HEK293 (cell line): ENCODE measurements around the gene OR5AC2.

Source experiments
- CTCF ChIA-PET: fragments of 350-600 bp; formaldehyde crosslinking; extraction: SDS; loops from one replicate; lab custom pipeline; 2021; ENCODE audit warnings: antibody characterized with exemption; lab: Yijun Ruan, JAX
- POLR2A ChIA-PET: fragments of 300-600 bp; formaldehyde crosslinking; extraction: SDS; loops from one replicate; lab custom pipeline; 2020; ENCODE audit warnings: antibody characterized with exemption, inconsistent platforms; lab: Yijun Ruan, JAX
- H3K27ac ChIP-seq: fragments of 200-500 bp; sonication (Bioruptor generic); 2 replicates; pipeline ENCODE4 v1.5.1; 2014; ENCODE audit warnings: low read depth, low read length, control low read depth, inconsistent platforms; ENCODE audit errors: extremely low read depth
- H3K36me3 ChIP-seq, 2 experiments: fragments of 200-500 bp in 1 of 2; sonication (Bioruptor generic) in 1 of 2; 1 replicate in 1 of 2; 2 replicates in 1 of 2; pipeline ENCODE4 v1.5.1; 2014 to 2017; ENCODE audit warnings: inconsistent platforms in 2 of 2, low read length in 2 of 2; ENCODE audit not compliant: control insufficient read depth in 2 of 2, insufficient read depth in 1 of 2
- H3K4me1 ChIP-seq: fragments of 200-500 bp; sonication (Bioruptor generic); 2 replicates; pipeline ENCODE4 v1.5.1; 2014; ENCODE audit warnings: mild to moderate bottlenecking, low read length, inconsistent platforms; ENCODE audit not compliant: control insufficient read depth, insufficient read depth
- H3K4me3 ChIP-seq: 2 replicates; pipeline ENCODE4 v1.5.1; 2011; ENCODE audit warnings: low read depth, mild to moderate bottlenecking, control low read depth, low read length, moderate library complexity
- H3K9me3 ChIP-seq: fragments of 200-500 bp; sonication (Bioruptor generic); 2 replicates; pipeline ENCODE4 v1.5.1; 2014; ENCODE audit warnings: low read depth, low read length, inconsistent platforms; ENCODE audit not compliant: control insufficient read depth, insufficient read depth
- KLF1 ChIP-seq: fragments of 450-650 bp; formaldehyde crosslinking; IDR thresholded peaks from 2 replicates; pipeline ENCODE4 v1.5.1; 2016; ENCODE audit warnings: missing biosample characterization, missing genetic modification characterization
- PRDM6 ChIP-seq: fragments of 450-650 bp; formaldehyde crosslinking; IDR thresholded peaks from 2 replicates; pipeline ENCODE4 v1.5.1; 2017; ENCODE audit warnings: missing biosample characterization, missing genetic modification characterization
- TCF7L2 ChIP-seq: IDR thresholded peaks from 2 replicates; pipeline ENCODE4 v1.6.1; 2011; ENCODE audit warnings: low read depth, mild to moderate bottlenecking, inconsistent platforms, low read length, moderate library complexity, borderline replicate concordance
- ZFP37 ChIP-seq: fragments of 450-650 bp; formaldehyde crosslinking; IDR thresholded peaks from 2 replicates; pipeline ENCODE4 v1.5.1; 2016; ENCODE audit warnings: missing biosample characterization, missing genetic modification characterization
- ZFP41 ChIP-seq: fragments of 450-650 bp; formaldehyde crosslinking; IDR thresholded peaks from 2 replicates; pipeline ENCODE4 v1.5.1; 2016; ENCODE audit warnings: missing biosample characterization, missing genetic modification characterization, borderline replicate concordance
- ZIC2 ChIP-seq: fragments of 450-650 bp; formaldehyde crosslinking; IDR thresholded peaks from 2 replicates; pipeline ENCODE4 v1.5.1; 2016; ENCODE audit warnings: missing biosample characterization, missing genetic modification characterization
- ZNF146 ChIP-seq: fragments of 450-650 bp; formaldehyde crosslinking; IDR thresholded peaks from 2 replicates; pipeline ENCODE4 v1.5.1; 2016; ENCODE audit warnings: missing biosample characterization, missing genetic modification characterization
- ZNF175 ChIP-seq: fragments of 450-650 bp; formaldehyde crosslinking; IDR thresholded peaks from 2 replicates; pipeline ENCODE4 v1.5.1; 2016; ENCODE audit warnings: missing biosample characterization, missing genetic modification characterization
- ZNF211 ChIP-seq: fragments of 450-650 bp; formaldehyde crosslinking; IDR thresholded peaks from 2 replicates; pipeline ENCODE4 v1.5.1; 2016; ENCODE audit warnings: low read depth, missing biosample characterization, missing genetic modification characterization
- ZNF223 ChIP-seq: fragments of 450-650 bp; formaldehyde crosslinking; IDR thresholded peaks from 2 replicates; pipeline ENCODE4 v1.5.1; 2016; ENCODE audit warnings: missing biosample characterization, missing genetic modification characterization
- ZNF24 ChIP-seq: fragments of 450-650 bp; formaldehyde crosslinking; IDR thresholded peaks from 2 replicates; pipeline ENCODE4 v1.5.1; 2016; ENCODE audit warnings: missing biosample characterization, missing genetic modification characterization
- ZNF274 ChIP-seq, 2 experiments: fragments of 200-500 bp in 1 of 2; fragments of 450-650 bp in 1 of 2; sonication (Bioruptor generic) in 1 of 2; formaldehyde crosslinking in 1 of 2; IDR thresholded peaks; 2 replicates each; pipeline versions ENCODE4 v1.5.1 to v1.6.1; 2014 to 2016; ENCODE audit warnings: borderline replicate concordance in 1 of 2, inconsistent platforms in 1 of 2, low read length in 1 of 2, missing biosample characterization in 1 of 2, missing genetic modification characterization in 1 of 2
- ZNF433 ChIP-seq: fragments of 450-650 bp; formaldehyde crosslinking; IDR thresholded peaks from 2 replicates; pipeline ENCODE4 v1.5.1; 2016; ENCODE audit warnings: missing biosample characterization, missing genetic modification characterization, low read depth
- ZNF544 ChIP-seq: fragments of 450-650 bp; formaldehyde crosslinking; IDR thresholded peaks from 2 replicates; pipeline ENCODE4 v1.5.0; 2017; ENCODE audit warnings: missing biosample characterization, missing genetic modification characterization
- ZNF561 ChIP-seq: fragments of 450-650 bp; IDR thresholded peaks from 2 replicates; pipeline ENCODE4 v1.5.1; 2018; ENCODE audit warnings: missing biosample characterization, missing genetic modification characterization, borderline replicate concordance
- ZNF580 ChIP-seq: fragments of 450-650 bp; formaldehyde crosslinking; IDR thresholded peaks from 2 replicates; pipeline ENCODE4 v1.5.1; 2016; ENCODE audit warnings: missing biosample characterization, missing genetic modification characterization
- ZNF624 ChIP-seq: fragments of 450-650 bp; formaldehyde crosslinking; IDR thresholded peaks from 2 replicates; pipeline ENCODE4 v1.5.1; 2017; ENCODE audit warnings: missing biosample characterization, missing genetic modification characterization
- ZNF629 ChIP-seq: fragments of 450-650 bp; formaldehyde crosslinking; IDR thresholded peaks from 2 replicates; pipeline ENCODE4 v1.5.1; 2017; ENCODE audit warnings: missing biosample characterization, missing genetic modification characterization
- ZNF701 ChIP-seq: fragments of 450-650 bp; formaldehyde crosslinking; IDR thresholded peaks from 2 replicates; pipeline ENCODE4 v1.5.1; 2016; ENCODE audit warnings: missing biosample characterization, missing genetic modification characterization
- ZNF76 ChIP-seq: fragments of 450-650 bp; formaldehyde crosslinking; IDR thresholded peaks from 2 replicates; pipeline ENCODE4; 2016; ENCODE audit warnings: low read depth, missing biosample characterization, missing genetic modification characterization, borderline replicate concordance
- ZNF843 ChIP-seq: fragments of 450-650 bp; formaldehyde crosslinking; IDR thresholded peaks from 2 replicates; pipeline ENCODE4 v1.5.1; 2016; ENCODE audit warnings: missing biosample characterization, missing genetic modification characterization
- ZSCAN30 ChIP-seq: fragments of 450-650 bp; IDR thresholded peaks from 2 replicates; pipeline ENCODE4 v1.5.1; 2018; ENCODE audit warnings: missing biosample characterization, mild to moderate bottlenecking, missing genetic modification characterization, moderate library complexity
- TF ChIP-seq, protein P1 (sequence below): fragments of 450-650 bp; formaldehyde crosslinking; IDR thresholded peaks from 2 replicates; pipeline ENCODE4 v1.5.1; 2016; ENCODE audit warnings: missing biosample characterization, missing genetic modification characterization
- TF ChIP-seq, protein P2 (sequence below): fragments of 450-650 bp; formaldehyde crosslinking; IDR thresholded peaks from 2 replicates; pipeline ENCODE4 v1.5.1; 2016; ENCODE audit warnings: missing biosample characterization, missing genetic modification characterization
- TF ChIP-seq, protein P3 (sequence below): fragments of 450-650 bp; formaldehyde crosslinking; IDR thresholded peaks from 2 replicates; pipeline ENCODE4; 2016; ENCODE audit warnings: missing biosample characterization, missing genetic modification characterization
- TF ChIP-seq, protein P4 (sequence below): IDR thresholded peaks from 2 replicates; pipeline ENCODE4 v1.6.1; 2011; ENCODE audit warnings: mild to moderate bottlenecking, low read depth, low read length, borderline replicate concordance
- TF ChIP-seq, protein P5 (sequence below): fragments of 450-650 bp; formaldehyde crosslinking; IDR thresholded peaks from 2 replicates; pipeline ENCODE4 v1.5.1; 2016; ENCODE audit warnings: missing biosample characterization, missing genetic modification characterization

OR5AC2 gene

GRCh38 chr3:98086873-98087272, at the start of gene OR5AC2:
Gene OR5AC2 (plus strand): TSS chr3:98087173. CDS start chr3:98087173, 0 bp downstream.
- Histone ChIP-seq H3K9me3 (no peaks in the 10 kb centered on the region), H3K36me3 (no peaks in the 10 kb centered on the region), H3K4me1 (no peaks in the 10 kb centered on the region), H3K27ac (no peak within 1 kb of the TSS), H3K4me3 (no peak within 1 kb of the TSS)
- ChIA-PET POLR2A (no interaction called here), CTCF (no interaction called here)
- TF ChIP-seq ZNF76 (tag by site-specific recombination) (no peak), PRDM6 (no peak), ZNF701 (tag by site-specific recombination) (no peak), ZNF175 (no peak), KLF1 (tag by site-specific recombination) (no peak), ZSCAN30 (tag by site-specific recombination) (no peak), ZNF211 (tag by site-specific recombination) (no peak), ZNF24 (no peak), ZNF274 (IDR thresholded peaks at IDR 0.05; ENCODE audit: low read length) (no peak), ZNF274 (tag by site-specific recombination; IDR thresholded peaks at IDR 0.05; ENCODE audit: borderline replicate concordance) (no peak), ZFP41 (tag by site-specific recombination) (no peak), ZNF544 (tag by site-specific recombination) (no peak), ZFP37 (no peak), TCF7L2 (no peak), ZNF433 (tag by site-specific recombination) (no peak), ZNF580 (tag by site-specific recombination) (no peak), ZNF843 (tag by site-specific recombination) (no peak)
- TF ChIP-seq, protein P1, sequence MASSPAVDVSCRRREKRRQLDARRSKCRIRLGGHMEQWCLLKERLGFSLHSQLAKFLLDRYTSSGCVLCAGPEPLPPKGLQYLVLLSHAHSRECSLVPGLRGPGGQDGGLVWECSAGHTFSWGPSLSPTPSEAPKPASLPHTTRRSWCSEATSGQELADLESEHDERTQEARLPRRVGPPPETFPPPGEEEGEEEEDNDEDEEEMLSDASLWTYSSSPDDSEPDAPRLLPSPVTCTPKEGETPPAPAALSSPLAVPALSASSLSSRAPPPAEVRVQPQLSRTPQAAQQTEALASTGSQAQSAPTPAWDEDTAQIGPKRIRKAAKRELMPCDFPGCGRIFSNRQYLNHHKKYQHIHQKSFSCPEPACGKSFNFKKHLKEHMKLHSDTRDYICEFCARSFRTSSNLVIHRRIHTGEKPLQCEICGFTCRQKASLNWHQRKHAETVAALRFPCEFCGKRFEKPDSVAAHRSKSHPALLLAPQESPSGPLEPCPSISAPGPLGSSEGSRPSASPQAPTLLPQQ = no peak
- TF ChIP-seq, protein P2, sequence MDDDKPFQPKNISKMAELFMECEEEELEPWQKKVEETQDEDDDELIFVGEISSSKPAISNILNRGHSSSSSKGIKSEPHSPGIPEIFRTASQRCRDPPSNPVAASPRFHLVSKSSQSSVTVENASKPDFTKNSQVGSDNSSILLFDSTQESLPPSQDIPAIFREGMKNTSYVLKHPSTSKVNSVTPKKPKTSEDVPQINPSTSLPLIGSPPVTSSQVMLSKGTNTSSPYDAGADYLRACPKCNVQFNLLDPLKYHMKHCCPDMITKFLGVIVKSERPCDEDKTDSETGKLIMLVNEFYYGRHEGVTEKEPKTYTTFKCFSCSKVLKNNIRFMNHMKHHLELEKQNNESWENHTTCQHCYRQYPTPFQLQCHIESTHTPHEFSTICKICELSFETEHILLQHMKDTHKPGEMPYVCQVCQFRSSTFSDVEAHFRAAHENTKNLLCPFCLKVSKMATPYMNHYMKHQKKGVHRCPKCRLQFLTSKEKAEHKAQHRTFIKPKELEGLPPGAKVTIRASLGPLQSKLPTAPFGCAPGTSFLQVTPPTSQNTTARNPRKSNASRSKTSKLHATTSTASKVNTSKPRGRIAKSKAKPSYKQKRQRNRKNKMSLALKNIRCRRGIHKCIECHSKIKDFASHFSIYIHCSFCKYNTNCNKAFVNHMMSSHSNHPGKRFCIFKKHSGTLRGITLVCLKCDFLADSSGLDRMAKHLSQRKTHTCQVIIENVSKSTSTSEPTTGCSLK = no peak
- TF ChIP-seq, protein P3, sequence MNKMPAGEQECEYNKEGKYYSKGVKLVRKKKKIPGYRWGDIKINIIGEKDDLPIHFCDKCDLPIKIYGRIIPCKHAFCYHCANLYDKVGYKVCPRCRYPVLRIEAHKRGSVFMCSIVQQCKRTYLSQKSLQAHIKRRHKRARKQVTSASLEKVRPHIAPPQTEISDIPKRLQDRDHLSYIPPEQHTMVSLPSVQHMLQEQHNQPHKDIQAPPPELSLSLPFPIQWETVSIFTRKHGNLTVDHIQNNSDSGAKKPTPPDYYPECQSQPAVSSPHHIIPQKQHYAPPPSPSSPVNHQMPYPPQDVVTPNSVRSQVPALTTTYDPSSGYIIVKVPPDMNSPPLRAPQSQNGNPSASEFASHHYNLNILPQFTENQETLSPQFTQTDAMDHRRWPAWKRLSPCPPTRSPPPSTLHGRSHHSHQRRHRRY (tag by site-specific recombination) = no peak

DNA sequence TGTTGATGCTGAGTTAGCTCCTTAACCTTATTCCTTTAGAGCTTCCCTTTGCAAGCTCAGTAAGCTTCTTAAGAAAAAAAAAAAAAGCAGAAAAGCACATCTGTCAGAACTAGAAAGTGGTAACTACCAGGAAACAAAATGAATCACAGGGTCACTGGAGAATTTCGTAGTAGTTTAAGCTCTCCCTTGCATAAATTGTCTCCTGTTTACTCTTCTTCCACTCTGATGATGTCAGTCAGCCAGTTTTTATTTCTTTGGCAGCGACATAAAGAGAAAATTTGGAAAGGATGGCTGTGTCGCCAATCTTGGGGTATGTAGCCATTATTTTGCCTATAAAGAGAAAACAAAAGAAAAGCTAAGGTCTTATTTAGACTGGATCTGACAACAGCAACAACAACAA, 48.7 kb upstream of the OR5AC2 start:
- H3K27ac ChIP-seq = no peak overlapping the region
- H3K4me3 ChIP-seq = no peak overlapping the region
- H3K9me3 ChIP-seq = no peaks in the 10 kb centered on the region
- POLR2A ChIA-PET = no interaction called here
- CTCF ChIA-PET = interaction anchor here (0.6 to 4.6 kb wide), 12 partner anchors 8 to 559 kb away, joined by 3 to 51 read pairs (median 3); no protein-coding TSS in a partner anchor
- no peaks in the 10 kb centered on the region for H3K36me3 ChIP-seq
- H3K4me1 ChIP-seq = no peaks in the 10 kb centered on the region
- no peak for TF ChIP-seq ZNF629 (tag by site-specific recombination)
- TF ChIP-seq ZNF24 = no peak
- no peak for TF ChIP-seq ZNF146
- no peak for TF ChIP-seq ZSCAN30 (tag by site-specific recombination)
- TF ChIP-seq, protein P4, sequence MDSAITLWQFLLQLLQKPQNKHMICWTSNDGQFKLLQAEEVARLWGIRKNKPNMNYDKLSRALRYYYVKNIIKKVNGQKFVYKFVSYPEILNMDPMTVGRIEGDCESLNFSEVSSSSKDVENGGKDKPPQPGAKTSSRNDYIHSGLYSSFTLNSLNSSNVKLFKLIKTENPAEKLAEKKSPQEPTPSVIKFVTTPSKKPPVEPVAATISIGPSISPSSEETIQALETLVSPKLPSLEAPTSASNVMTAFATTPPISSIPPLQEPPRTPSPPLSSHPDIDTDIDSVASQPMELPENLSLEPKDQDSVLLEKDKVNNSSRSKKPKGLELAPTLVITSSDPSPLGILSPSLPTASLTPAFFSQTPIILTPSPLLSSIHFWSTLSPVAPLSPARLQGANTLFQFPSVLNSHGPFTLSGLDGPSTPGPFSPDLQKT = no peak
- TF ChIP-seq, protein P5, sequence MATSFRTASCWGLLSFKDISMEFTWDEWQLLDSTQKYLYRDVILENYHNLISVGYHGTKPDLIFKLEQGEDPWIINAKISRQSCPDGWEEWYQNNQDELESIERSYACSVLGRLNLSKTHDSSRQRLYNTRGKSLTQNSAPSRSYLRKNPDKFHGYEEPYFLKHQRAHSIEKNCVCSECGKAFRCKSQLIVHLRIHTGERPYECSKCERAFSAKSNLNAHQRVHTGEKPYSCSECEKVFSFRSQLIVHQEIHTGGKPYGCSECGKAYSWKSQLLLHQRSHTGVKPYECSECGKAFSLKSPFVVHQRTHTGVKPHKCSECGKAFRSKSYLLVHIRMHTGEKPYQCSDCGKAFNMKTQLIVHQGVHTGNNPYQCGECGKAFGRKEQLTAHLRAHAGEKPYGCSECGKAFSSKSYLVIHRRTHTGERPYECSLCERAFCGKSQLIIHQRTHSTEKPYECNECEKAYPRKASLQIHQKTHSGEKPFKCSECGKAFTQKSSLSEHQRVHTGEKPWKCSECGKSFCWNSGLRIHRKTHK = no peak
- TF ChIP-seq ZNF624 (tag by site-specific recombination) = no peak
- no peak for TF ChIP-seq ZNF223 (tag by site-specific recombination)
- TF ChIP-seq ZNF561 = no peak
- no peak for TF ChIP-seq ZIC2
